ENCODE measurements around the gene B3GNT8.

B3GNT8 gene

GRCh38 chr19:41398050-41398418 is 29.1 kb downstream of the B3GNT8 start:
- TF ChIP-seq, protein P1, sequence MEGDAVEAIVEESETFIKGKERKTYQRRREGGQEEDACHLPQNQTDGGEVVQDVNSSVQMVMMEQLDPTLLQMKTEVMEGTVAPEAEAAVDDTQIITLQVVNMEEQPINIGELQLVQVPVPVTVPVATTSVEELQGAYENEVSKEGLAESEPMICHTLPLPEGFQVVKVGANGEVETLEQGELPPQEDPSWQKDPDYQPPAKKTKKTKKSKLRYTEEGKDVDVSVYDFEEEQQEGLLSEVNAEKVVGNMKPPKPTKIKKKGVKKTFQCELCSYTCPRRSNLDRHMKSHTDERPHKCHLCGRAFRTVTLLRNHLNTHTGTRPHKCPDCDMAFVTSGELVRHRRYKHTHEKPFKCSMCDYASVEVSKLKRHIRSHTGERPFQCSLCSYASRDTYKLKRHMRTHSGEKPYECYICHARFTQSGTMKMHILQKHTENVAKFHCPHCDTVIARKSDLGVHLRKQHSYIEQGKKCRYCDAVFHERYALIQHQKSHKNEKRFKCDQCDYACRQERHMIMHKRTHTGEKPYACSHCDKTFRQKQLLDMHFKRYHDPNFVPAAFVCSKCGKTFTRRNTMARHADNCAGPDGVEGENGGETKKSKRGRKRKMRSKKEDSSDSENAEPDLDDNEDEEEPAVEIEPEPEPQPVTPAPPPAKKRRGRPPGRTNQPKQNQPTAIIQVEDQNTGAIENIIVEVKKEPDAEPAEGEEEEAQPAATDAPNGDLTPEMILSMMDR (IDR thresholded peaks at IDR 0.05; ENCODE audit: control insufficient read depth, extremely low read depth, insufficient read depth), result no peak
- no peak for DNase-seq (ENCODE audit: low read depth)
- H3K4me3 ChIP-seq (ENCODE audit: low read depth, low read length), result peak overlapping the region; percentile 84

- TF ChIP-seq, protein P1 (IDR thresholded peaks at IDR 0.05; ENCODE audit: control insufficient read depth, extremely low read depth, insufficient read depth), result no peak
- peak; percentile 98 for DNase-seq (ENCODE audit: low read depth)
- peak within 1 kb of the TSS; percentile 84 for H3K4me3 ChIP-seq (ENCODE audit: low read depth, low read length)
These were observed 29.8 kb downstream of the B3GNT8 start, which contains the start of the genes BCKDHA and EXOSC5 for GRCh38 chr19:41397086-41398049. Gene BCKDHA (plus strand): TSS chr19:41397818. CDS start chr19:41397828, 10 bp downstream. Gene EXOSC5 (minus strand): TSS chr19:41397359. CDS start chr19:41397328, 31 bp downstream.

DNA sequence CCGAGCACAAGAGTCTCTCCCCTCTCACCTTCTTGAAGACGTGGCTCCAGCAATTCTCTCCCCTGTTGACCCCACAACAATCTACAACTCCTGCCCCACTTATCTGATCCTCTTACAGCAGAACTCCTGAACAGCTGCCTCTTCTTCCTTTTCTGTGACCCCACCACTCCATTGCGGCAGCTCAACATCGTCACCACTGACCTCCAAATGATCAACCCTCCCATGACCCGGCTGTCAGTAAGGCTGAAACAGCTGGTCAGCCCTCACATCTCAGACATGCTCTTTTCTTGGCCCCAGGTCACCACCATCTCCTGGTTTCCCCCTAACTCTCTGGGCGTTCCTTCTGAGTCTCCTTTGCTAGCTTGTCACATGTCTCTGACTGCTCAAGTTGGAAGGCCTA is 31.8 kb downstream of the B3GNT8 start:
- TF ChIP-seq, protein P1 (IDR thresholded peaks at IDR 0.05; ENCODE audit: control insufficient read depth, extremely low read depth, insufficient read depth), result no peak
- DNase-seq (ENCODE audit: low read depth), result no peak
- no peak overlapping the region for H3K4me3 ChIP-seq (ENCODE audit: low read depth, low read length)

DNA sequence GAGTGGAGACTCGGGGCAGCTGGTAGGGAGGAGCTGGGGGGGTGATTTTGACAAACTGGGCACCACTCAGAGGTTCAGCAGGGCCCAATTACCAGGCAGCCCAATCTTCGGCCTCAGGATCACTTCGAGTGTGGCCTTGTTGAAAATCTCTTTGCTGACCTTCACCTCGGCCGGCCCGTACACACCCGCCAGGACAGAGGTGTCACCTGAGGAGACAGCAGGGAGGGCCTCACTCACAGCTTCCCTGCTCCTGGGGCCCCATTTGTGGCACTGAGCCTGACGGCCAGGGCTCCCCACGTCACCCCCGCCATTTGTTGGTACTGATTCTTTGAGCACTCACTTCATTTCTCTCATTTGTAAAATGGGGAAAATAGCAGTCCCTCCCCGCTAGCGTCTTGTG is 34.4 kb downstream of the B3GNT8 start:
- H3K4me3 ChIP-seq (ENCODE audit: low read depth, low read length), result no peak overlapping the region
- TF ChIP-seq, protein P1 (IDR thresholded peaks at IDR 0.05; ENCODE audit: control insufficient read depth, extremely low read depth, insufficient read depth), result no peak
- no peak for DNase-seq (ENCODE audit: low read depth)

DNA sequence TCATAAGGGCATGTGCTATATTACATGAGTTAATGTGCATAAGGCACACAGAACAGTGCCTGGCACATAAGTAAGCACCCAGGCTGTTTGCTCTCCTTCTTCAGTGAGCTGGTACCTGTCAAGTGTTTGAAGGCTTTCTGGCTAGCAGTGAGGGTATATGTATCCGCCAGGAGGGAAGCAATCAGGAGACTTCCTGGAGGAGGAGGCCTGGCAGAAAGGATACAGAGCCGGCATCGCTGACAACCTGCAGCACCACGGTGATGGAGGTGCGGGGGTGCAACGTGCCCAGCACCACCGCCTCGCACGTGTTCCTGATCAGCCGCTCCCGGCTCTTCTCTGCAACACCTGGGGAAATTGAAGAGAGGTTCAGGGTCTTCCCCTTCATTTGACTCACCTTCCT is 35.6 kb downstream of the B3GNT8 start:
- DNase-seq (ENCODE audit: low read depth), result no peak
- TF ChIP-seq, protein P1 (IDR thresholded peaks at IDR 0.05; ENCODE audit: control insufficient read depth, extremely low read depth, insufficient read depth), result no peak
- H3K4me3 ChIP-seq (ENCODE audit: low read depth, low read length), result no peak overlapping the region

GRCh38 chr19:41386442-41386841 is 40.7 kb downstream of the B3GNT8 start:
- TF ChIP-seq, protein P1 (IDR thresholded peaks at IDR 0.05; ENCODE audit: control insufficient read depth, extremely low read depth, insufficient read depth), result no peak
- no peak for DNase-seq (ENCODE audit: low read depth)
- no peak overlapping the region for H3K4me3 ChIP-seq (ENCODE audit: low read depth, low read length)

Data from LNCaP clone FGC (cell line).